H1 (cell line): Measurements from ENCODE around the gene SP9. TPM values are rescaled to one million over a fixed set of nuclear protein-coding genes. Genes with fewer than 3 reads are reported as not detected.

ENCODE experiments used
- CTCF ChIA-PET: fragments of 300-600 bp; sonication (Branson Sonifier 250); formaldehyde crosslinking; loops from one replicate; lab custom pipeline; 2021; ENCODE audit not compliant: partially characterized antibody; lab: Charles Lee
- POLR2A ChIA-PET: fragments of 300-600 bp; sonication (Branson Sonifier 250); formaldehyde crosslinking; loops from one replicate; lab custom pipeline; 2021; ENCODE audit warnings: inconsistent platforms; ENCODE audit not compliant: partially characterized antibody; lab: Charles Lee
- DNase-seq, 2 experiments: peaks; one replicate each; pipeline versions ENCODE4 v3.0.0 to v3.0.0-alpha.2; 2010 to 2022; ENCODE audit warnings: low spot score in 2 of 2, low read depth in 1 of 2, mixed read lengths in 1 of 2
- FAIRE-seq: peaks from 2 replicates; lab custom pipeline; 2011; peaks lifted over from hg19 to GRCh38; lab: Jason Lieb, UNC
- H2AFZ ChIP-seq: 2 replicates; pipeline ENCODE4 v1.8.1; 2012; ENCODE audit warnings: low read length, inconsistent platforms
- H2AK5ac ChIP-seq: 2 replicates; pipeline ENCODE4 v1.6.1; 2013; ENCODE audit warnings: low read depth, low read length
- H2BK120ac ChIP-seq: replicated peaks from 2 replicates; pipeline ENCODE3; 2013; ENCODE audit warnings: low read depth, low read length, inconsistent platforms
- H2BK12ac ChIP-seq: 2 replicates; pipeline ENCODE4 v1.6.1; 2013; ENCODE audit warnings: low read depth, low read length
- H2BK15ac ChIP-seq: 2 replicates; pipeline ENCODE4 v1.6.1; 2013; ENCODE audit warnings: low read length
- H2BK20ac ChIP-seq: 2 replicates; pipeline ENCODE4 v1.6.1; 2013; ENCODE audit warnings: low read length
- H2BK5ac ChIP-seq: 2 replicates; pipeline ENCODE4 v1.6.1; 2013; ENCODE audit warnings: low read depth, low read length
- H3K14ac ChIP-seq: 2 replicates; pipeline ENCODE4 v1.6.1; 2013; ENCODE audit warnings: inconsistent platforms; ENCODE audit not compliant: insufficient read length
- H3K18ac ChIP-seq: 2 replicates; pipeline ENCODE4 v1.6.1; 2013; ENCODE audit warnings: low read length; ENCODE audit errors: extremely low read depth
- H3K23ac ChIP-seq: 2 replicates; pipeline ENCODE4 v1.6.1; 2013; ENCODE audit warnings: inconsistent platforms; ENCODE audit not compliant: insufficient read length
- H3K23me2 ChIP-seq: 2 replicates; pipeline ENCODE4 v1.6.1; 2013; ENCODE audit warnings: low read depth, low read length
- H3K27ac ChIP-seq: 2 replicates; pipeline ENCODE4 v1.6.1; 2011; ENCODE audit warnings: low read depth, low read length, inconsistent platforms
- H3K27me3 ChIP-seq, 4 experiments: replicated peaks in 1 of 4; 1 replicate in 1 of 4; 2 replicates in 3 of 4; pipeline versions ENCODE4 v1.6.1 to v1.8.1; 2011 to 2013; ENCODE audit warnings: low read length in 3 of 4, mild to moderate bottlenecking in 3 of 4, inconsistent platforms in 2 of 4, mixed read lengths in 2 of 4, moderate library complexity in 1 of 4; ENCODE audit not compliant: control insufficient read depth in 3 of 4, insufficient read depth in 3 of 4; ENCODE audit errors: extremely low read depth in 1 of 4
- H3K36me3 ChIP-seq, 4 experiments: 2 replicates each; pipeline versions ENCODE4 v1.6.1 to v1.8.1; 2011 to 2013; ENCODE audit warnings: mild to moderate bottlenecking in 4 of 4, low read length in 3 of 4, moderate library complexity in 2 of 4, control low read depth in 1 of 4, inconsistent platforms in 1 of 4; ENCODE audit not compliant: insufficient read depth in 4 of 4, control insufficient read depth in 2 of 4
- H3K4ac ChIP-seq: replicated peaks from 2 replicates; pipeline ENCODE3; 2013; ENCODE audit warnings: low read length, low read depth, mixed read lengths, inconsistent platforms; ENCODE audit not compliant: insufficient read length
- H3K4me1 ChIP-seq, 4 experiments: replicated peaks in 1 of 4; 1 replicate in 1 of 4; 2 replicates in 3 of 4; pipeline versions ENCODE4 v1.6.1 to v1.8.1; 2011 to 2013; ENCODE audit warnings: low read length in 3 of 4, inconsistent platforms in 2 of 4, mixed read lengths in 1 of 4; ENCODE audit not compliant: insufficient read depth in 4 of 4, control insufficient read depth in 3 of 4
- H3K4me2 ChIP-seq, 2 experiments: 2 replicates each; pipeline versions ENCODE4 v1.6.1 to v1.8.1; 2011 to 2013; ENCODE audit warnings: low read depth in 2 of 2, low read length in 2 of 2, control low read depth in 1 of 2, inconsistent platforms in 1 of 2, mild to moderate bottlenecking in 1 of 2; ENCODE audit not compliant: insufficient read depth in 1 of 2
- H3K4me3 ChIP-seq, 4 experiments: fragments of 200-600, 300-600 bp in 1 of 4; sonication (generic), shearing (Covaris generic), sonication (Bioruptor Twin) in 1 of 4; 2 replicates each; pipeline versions ENCODE4 v1.5.1 to v1.8.1; 2011 to 2016; ENCODE audit warnings: low read length in 4 of 4, low read depth in 3 of 4, control low read depth in 2 of 4, inconsistent platforms in 2 of 4, mild to moderate bottlenecking in 2 of 4, mixed read lengths in 1 of 4, moderate library complexity in 1 of 4; ENCODE audit not compliant: insufficient read depth in 2 of 4; ENCODE audit errors: extremely low read depth in 1 of 4
- H3K56ac ChIP-seq: replicated peaks from 2 replicates; pipeline ENCODE3; 2013; ENCODE audit warnings: low read depth, mild to moderate bottlenecking, mixed read lengths, low read length, inconsistent platforms; ENCODE audit not compliant: insufficient read length
- H3K79me1 ChIP-seq: 2 replicates; pipeline ENCODE4 v1.6.1; 2013; ENCODE audit warnings: low read depth, low read length, control low read depth
- H3K79me2 ChIP-seq, 2 experiments: 2 replicates each; pipeline versions ENCODE4 v1.6.1 to v1.8.1; 2012 to 2013; ENCODE audit warnings: low read length in 2 of 2, mild to moderate bottlenecking in 2 of 2, inconsistent platforms in 1 of 2; ENCODE audit not compliant: insufficient read depth in 2 of 2, control insufficient read depth in 1 of 2
- H3K9ac ChIP-seq, 4 experiments: replicated peaks in 1 of 4; 1 replicate in 1 of 4; 2 replicates in 3 of 4; pipeline versions ENCODE4 v1.6.1 to v1.8.1; 2011 to 2013; ENCODE audit warnings: low read depth in 3 of 4, low read length in 3 of 4, control low read depth in 2 of 4, mild to moderate bottlenecking in 2 of 4, moderate library complexity in 2 of 4, inconsistent platforms in 1 of 4; ENCODE audit errors: extremely low read depth in 1 of 4
- H3K9me3 ChIP-seq, 2 experiments: 2 replicates each; pipeline versions ENCODE4 v1.6.1 to v1.8.1; 2012 to 2013; ENCODE audit warnings: mild to moderate bottlenecking in 2 of 2, moderate library complexity in 2 of 2, control low read depth in 1 of 2, inconsistent platforms in 1 of 2, low read depth in 1 of 2, low read length in 1 of 2, mixed read lengths in 1 of 2; ENCODE audit not compliant: insufficient read depth in 2 of 2
- H4K20me1 ChIP-seq, 2 experiments: replicated peaks in 1 of 2; 2 replicates each; pipeline versions ENCODE3 to v1.8.1; 2011 to 2013; ENCODE audit warnings: inconsistent platforms in 2 of 2, low read length in 2 of 2, mild to moderate bottlenecking in 1 of 2; ENCODE audit not compliant: insufficient read depth in 2 of 2, control insufficient read depth in 1 of 2
- H4K5ac ChIP-seq: 2 replicates; pipeline ENCODE4 v1.6.1; 2013; ENCODE audit warnings: low read length, low read depth, mixed read lengths, inconsistent platforms; ENCODE audit not compliant: insufficient read length
- H4K8ac ChIP-seq: 2 replicates; pipeline ENCODE4 v1.8.0; 2013; ENCODE audit warnings: mild to moderate bottlenecking, moderate library complexity, low read length, inconsistent platforms; ENCODE audit not compliant: insufficient read depth; ENCODE audit errors: extremely low read depth
- H4K91ac ChIP-seq: replicated peaks from 2 replicates; pipeline ENCODE3; 2013; ENCODE audit warnings: low read length, mixed read lengths, inconsistent platforms; ENCODE audit not compliant: insufficient read length
- CHD2 ChIP-seq: IDR thresholded peaks from 2 replicates; pipeline ENCODE4 v1.6.1; 2012; ENCODE audit warnings: low read length, improper control_type of control experiment
- EZH2 ChIP-seq: fragments of 200-600 bp; sonication (generic); IDR thresholded peaks from 2 replicates; pipeline ENCODE4 v1.7.1; 2012; ENCODE audit warnings: low read depth, mild to moderate bottlenecking, moderate library complexity, low read length, inconsistent platforms; ENCODE audit not compliant: severe bottlenecking
- RNF2 ChIP-seq: fragments of 200-900, 300-1000 bp; sonication (generic); IDR thresholded peaks from 2 replicates; pipeline ENCODE4 v1.7.1; 2016; ENCODE audit warnings: borderline replicate concordance, low read depth, mild to moderate bottlenecking, antibody characterized with exemption, low read length; ENCODE audit not compliant: poor library complexity, severe bottlenecking; ENCODE audit errors: missing control alignments
- SP1 ChIP-seq: IDR thresholded peaks from 2 replicates; pipeline ENCODE4 v1.6.1; 2011; ENCODE audit warnings: low read depth, low read length
- SUZ12 ChIP-seq: fragments of 200-600 bp; sonication (generic); IDR thresholded peaks from 2 replicates; pipeline ENCODE4 v1.6.1; 2012; ENCODE audit warnings: mild to moderate bottlenecking, inconsistent platforms, low read length, moderate library complexity, mixed read lengths
- WGBS, 2 experiments: shearing (Covaris generic) in 1 of 2; methylation state at CpG; one replicate each; pipeline versions ENCODE4 v1.1.6 to v1.1.7; 2013 to 2015; ENCODE audit warnings: low lambda C conversion rate in 2 of 2, mixed read lengths in 2 of 2, inconsistent platforms in 1 of 2, low coverage in 1 of 2, missing lambda C conversion rate in 1 of 2; ENCODE audit not compliant: insufficient replicate concordance in 2 of 2, insufficient coverage in 1 of 2, insufficient read length in 1 of 2; ENCODE audit errors: extremely low coverage in 1 of 2, missing lambda C conversion rate in 1 of 2; 5-methylcytosine and 5-hydroxymethylcytosine counted together
- polyA plus RNA-seq, 7 experiments: library from polyadenylated mRNA; depleted of rRNA in 3 of 7; stranded (reverse) in 5 of 7; unstranded in 2 of 7; fragments of >200 nt in 5 of 7; fragments of 200-250 nt in 2 of 7; gene quantifications; 1 replicate in 5 of 7; 2 replicates in 1 of 7; 4 replicates in 1 of 7; pipeline versions ENCODE4 v1.2.1 to v1.2.3, GENCODE V29; 2011 to 2013; ENCODE audit warnings: missing spikeins in 2 of 7, mixed read lengths in 2 of 7
- total RNA-seq: library from RNA; stranded (reverse); fragmentation: NEBNext Ultra II Directional; extraction: Animal tissue kit (Norgen Biotek cat#: 25700); gene quantifications from 2 replicates; pipeline ENCODE4 v1.2.1, GENCODE V29; 2021

SP9 gene
- total and polyA plus RNA-seq, 2 of the 8 experiments (the other 6 are each of a cell fraction or from before 2014, with no cell fraction given), result 0.03 to 0.11 TPM

GRCh38 chr2:174330945-174331594 lies 3.7 kb upstream of the SP9 start:
- peak overlapping the region; percentile 42 to 84; a peak in 3 of 4 replicates for H3K4me2 ChIP-seq
- H2AK5ac ChIP-seq, result no peak overlapping the region
- peaks cover 76 to 98% (median 93%) of the 10 kb centered on the region in 4 experiments for H3K27me3 ChIP-seq
- H3K79me2 ChIP-seq, result no peaks in the 10 kb centered on the region
- no peak overlapping the region for H3K56ac ChIP-seq
- H3K4me3 ChIP-seq, result peak overlapping the region in 1 of 4 experiments; percentile 17; a peak in 2 of 8 replicates
- H4K91ac ChIP-seq, result no peak overlapping the region
- H3K4me1 ChIP-seq, result peaks cover 20 to 51% (median 29%) of the 10 kb centered on the region in 4 experiments
- no peak overlapping the region for H3K14ac ChIP-seq
- no peak overlapping the region for H4K5ac ChIP-seq
- no peak overlapping the region for H2AFZ ChIP-seq
- H3K23ac ChIP-seq, result no peak overlapping the region
- FAIRE-seq (no peak), DNase-seq (no peak)
- POLR2A ChIA-PET, result interaction anchor here (2.5 kb wide), 1 partner anchor 10 kb away, joined by 7 read pairs; no protein-coding TSS in a partner anchor
- TF ChIP-seq RNF2 (peak; percentile 82), EZH2 (peak; percentile 65), CHD2 (no peak), SUZ12 (peak; percentile 75), SP1 (peak; percentile 25; the same call in 1 of the 2 replicates)
- H3K36me3 ChIP-seq, result no peaks in the 10 kb centered on the region
- no peaks in the 10 kb centered on the region for H3K9me3 ChIP-seq
- no peak overlapping the region for H2BK20ac ChIP-seq
- CTCF ChIA-PET, result interaction anchor here (1.0 to 2.5 kb wide), 3 partner anchors 9 to 14 kb away, joined by 4 to 15 read pairs (median 4); no protein-coding TSS in a partner anchor
- H2BK15ac ChIP-seq, result no peak overlapping the region
- no peak overlapping the region for H3K4ac ChIP-seq
- H2BK5ac ChIP-seq, result no peak overlapping the region
- H3K9ac ChIP-seq, result no peak overlapping the region
- no peak overlapping the region for H3K27ac ChIP-seq
- H2BK12ac ChIP-seq, result no peak overlapping the region
- H3K23me2 ChIP-seq, result peaks cover 15% of the 10 kb centered on the region; the same call in 1 of the 2 replicates
- H4K8ac ChIP-seq, result no peak overlapping the region
- 2% methylated on average over 16 of the region's 16 CpGs; no CpG with 5 or more reads in 1 of the 2 experiments for WGBS, 2 experiments
- peaks cover 8 to 22% of the 10 kb centered on the region in 2 experiments for H4K20me1 ChIP-seq
- no peaks in the 10 kb centered on the region for H3K79me1 ChIP-seq
- H3K18ac ChIP-seq, result no peak overlapping the region
- no peak overlapping the region for H2BK120ac ChIP-seq
